ENCODE results near the gene GRB10. TPM values are rescaled to one million over a fixed set of nuclear protein-coding genes. Genes with fewer than 3 reads are reported as not detected.

The GRB10 gene
- total and polyA plus RNA-seq, 2 of the 8 experiments (the other 6 are each of a cell fraction or from before 2014, with no cell fraction given): 35.7 to 97.0 TPM

DNA sequence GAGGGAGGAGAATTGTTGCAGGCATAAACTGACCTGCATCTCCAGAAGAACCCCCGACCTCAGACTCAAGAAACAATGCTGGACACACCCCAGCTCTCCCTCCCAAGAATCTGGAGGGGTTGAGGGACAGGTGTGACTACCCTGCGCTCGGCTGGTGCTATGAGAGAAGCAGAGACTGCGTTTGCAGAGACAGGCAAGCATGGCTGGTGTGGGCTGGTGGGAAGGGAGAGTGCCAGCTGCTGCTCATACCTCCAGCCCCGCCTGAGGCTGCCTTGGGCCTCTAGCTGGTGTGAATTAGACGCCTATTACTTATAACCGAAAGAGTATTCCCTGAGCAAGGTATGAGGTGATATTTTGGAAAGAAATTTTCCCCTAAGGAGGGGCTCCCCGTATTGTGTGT is 169.2 kb downstream of the GRB10 start:
- Histone ChIP-seq H4K91ac (replicated peaks; ENCODE audit: insufficient read length, low read length) (no peak overlapping the region), H4K20me1 (replicated peaks in 1 of 2; ENCODE audit: control insufficient read depth in 1 of 2, insufficient read depth in 2 of 2, low read length in 2 of 2) (peaks cover 0 to 5% of the 10 kb centered on the region in 2 experiments), H2AK5ac (ENCODE audit: low read depth, low read length) (no peak overlapping the region), H3K9ac (replicated peaks in 1 of 4; ENCODE audit: extremely low read depth in 1 of 4, low read depth in 3 of 4, low read length in 3 of 4) (no peak overlapping the region), H3K4me1 (replicated peaks in 1 of 4; ENCODE audit: control insufficient read depth in 3 of 4, insufficient read depth in 4 of 4, low read length in 3 of 4) (no peaks in the 10 kb centered on the region), H2BK120ac (replicated peaks; ENCODE audit: low read depth, low read length) (no peak overlapping the region), H3K4me2 (ENCODE audit: insufficient read depth in 1 of 2, low read depth in 2 of 2, low read length in 2 of 2) (no peak overlapping the region), H4K5ac (ENCODE audit: insufficient read length, low read depth, low read length) (no peak overlapping the region), H3K4me3 (ENCODE audit: extremely low read depth in 1 of 4, insufficient read depth in 2 of 4, low read depth in 3 of 4, low read length in 4 of 4) (no peak overlapping the region), H3K79me2 (ENCODE audit: control insufficient read depth in 1 of 2, insufficient read depth in 2 of 2, low read length in 2 of 2) (no peaks in the 10 kb centered on the region), H3K18ac (ENCODE audit: extremely low read depth, low read length) (no peak overlapping the region), H2BK12ac (ENCODE audit: low read depth, low read length) (no peak overlapping the region), H3K27ac (ENCODE audit: low read depth, low read length) (no peak overlapping the region), H3K9me3 (ENCODE audit: insufficient read depth in 2 of 2, low read depth in 1 of 2, low read length in 1 of 2) (no peaks in the 10 kb centered on the region), H3K23me2 (ENCODE audit: low read depth, low read length) (no peaks in the 10 kb centered on the region), H3K14ac (ENCODE audit: insufficient read length) (no peak overlapping the region), H3K4ac (replicated peaks; ENCODE audit: insufficient read length, low read depth, low read length) (no peak overlapping the region), H4K8ac (ENCODE audit: extremely low read depth, insufficient read depth, low read length) (no peak overlapping the region; the same call in 1 of the 2 replicates), H3K36me3 (ENCODE audit: control insufficient read depth in 2 of 4, insufficient read depth in 4 of 4, low read length in 3 of 4) (peaks cover 6 to 37% (median 26%) of the 10 kb centered on the region in 4 experiments), H3K79me1 (ENCODE audit: low read depth, low read length) (peaks cover 2% of the 10 kb centered on the region; the same call in 1 of the 2 replicates), H2AFZ (ENCODE audit: low read length) (no peak overlapping the region), H2BK20ac (ENCODE audit: low read length) (no peak overlapping the region), H3K23ac (ENCODE audit: insufficient read length) (no peak overlapping the region), H3K27me3 (replicated peaks in 1 of 4; ENCODE audit: control insufficient read depth in 3 of 4, extremely low read depth in 1 of 4, insufficient read depth in 3 of 4, low read length in 3 of 4) (no peaks in the 10 kb centered on the region), H3K56ac (replicated peaks; ENCODE audit: insufficient read length, low read depth, low read length) (no peak overlapping the region), H2BK15ac (ENCODE audit: low read length) (no peak overlapping the region), H2BK5ac (ENCODE audit: low read depth, low read length) (no peak overlapping the region)
- POLR2A ChIA-PET (ENCODE audit: partially characterized antibody): no interaction called here
- peak in 1 of 2 experiments; percentile 3 for DNase-seq (ENCODE audit: low read depth in 1 of 2, low spot score in 2 of 2)
- CTCF ChIA-PET (ENCODE audit: partially characterized antibody): interaction anchor here (2.2 to 2.7 kb wide), 2 partner anchors 10 to 28 kb away, joined by 7 to 9 read pairs; no protein-coding TSS in a partner anchor
- FAIRE-seq: no peak
- whole genome bisulfite sequencing, 2 experiments (ENCODE audit: extremely low coverage in 1 of 2, insufficient coverage in 1 of 2, insufficient read length in 1 of 2, insufficient replicate concordance in 2 of 2, low coverage in 1 of 2, low lambda C conversion rate in 2 of 2, missing lambda C conversion rate in 1 of 2): 86% methylated on average over 8 of the region's 8 CpGs; no CpG with 5 or more reads in 1 of the 2 experiments
- no peak for TF ChIP-seq CBX8 (IDR thresholded peaks at IDR 0.05; ENCODE audit: borderline replicate concordance, low read depth, low read length)

All from H1 (cell line).